GM21786 (cell line): Measurements from ENCODE around the gene SPSB1.
A peak's percentile ranks its signal among the peaks of the same experiment; 100 is the strongest.

Source experiments
- ATAC-seq: cut with Tn5 transposase; IDR thresholded peaks from one replicate; pipeline ENCODE4 v1.9.1; 2021; ENCODE audit not compliant: unreplicated experiment

Gene SPSB1

DNA sequence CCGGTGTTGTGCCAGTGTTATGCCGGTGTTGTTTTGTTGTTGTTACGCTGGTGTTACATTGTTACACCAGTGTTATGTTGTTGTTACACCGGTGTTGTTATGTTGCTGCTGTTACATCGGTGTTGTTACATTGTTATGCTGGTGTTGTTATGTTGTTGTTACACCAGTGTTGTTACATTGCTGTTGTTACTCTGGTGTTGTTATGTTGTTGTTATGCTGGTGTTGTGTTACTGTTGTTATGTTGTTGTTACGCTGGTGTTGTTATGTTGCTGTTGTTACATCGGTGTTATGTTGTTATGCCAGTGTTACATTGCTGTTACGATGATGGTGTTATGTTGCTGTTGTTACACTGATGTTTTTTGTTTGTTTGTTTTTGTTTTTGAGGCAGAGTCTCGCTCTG, 34.1 kb upstream of the SPSB1 start:
- no peak for ATAC-seq

GRCh38 chr1:9260059-9260766, 32.5 kb upstream of the SPSB1 start:
- ATAC-seq, result no peak

DNA sequence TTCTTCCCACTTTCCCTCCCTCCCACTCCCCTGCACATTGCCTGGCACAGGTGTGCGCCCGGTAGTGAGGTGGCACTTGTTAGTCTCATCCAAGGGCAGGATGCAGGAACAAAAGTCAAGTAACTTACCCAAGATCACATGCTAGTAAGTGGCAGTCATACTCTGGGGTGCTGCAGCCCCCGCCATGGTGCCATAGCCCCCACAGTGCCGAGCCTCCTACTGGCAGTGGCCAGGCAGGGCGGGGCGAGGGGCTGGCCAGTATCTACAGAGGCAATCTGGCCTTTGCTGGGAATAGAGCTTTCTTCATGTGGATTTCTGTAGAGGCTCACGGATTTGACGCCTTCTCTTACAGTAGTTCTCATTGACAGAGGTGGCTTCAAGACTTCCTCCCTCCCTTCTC, 31.2 kb upstream of the SPSB1 start:
- no peak for ATAC-seq

DNA sequence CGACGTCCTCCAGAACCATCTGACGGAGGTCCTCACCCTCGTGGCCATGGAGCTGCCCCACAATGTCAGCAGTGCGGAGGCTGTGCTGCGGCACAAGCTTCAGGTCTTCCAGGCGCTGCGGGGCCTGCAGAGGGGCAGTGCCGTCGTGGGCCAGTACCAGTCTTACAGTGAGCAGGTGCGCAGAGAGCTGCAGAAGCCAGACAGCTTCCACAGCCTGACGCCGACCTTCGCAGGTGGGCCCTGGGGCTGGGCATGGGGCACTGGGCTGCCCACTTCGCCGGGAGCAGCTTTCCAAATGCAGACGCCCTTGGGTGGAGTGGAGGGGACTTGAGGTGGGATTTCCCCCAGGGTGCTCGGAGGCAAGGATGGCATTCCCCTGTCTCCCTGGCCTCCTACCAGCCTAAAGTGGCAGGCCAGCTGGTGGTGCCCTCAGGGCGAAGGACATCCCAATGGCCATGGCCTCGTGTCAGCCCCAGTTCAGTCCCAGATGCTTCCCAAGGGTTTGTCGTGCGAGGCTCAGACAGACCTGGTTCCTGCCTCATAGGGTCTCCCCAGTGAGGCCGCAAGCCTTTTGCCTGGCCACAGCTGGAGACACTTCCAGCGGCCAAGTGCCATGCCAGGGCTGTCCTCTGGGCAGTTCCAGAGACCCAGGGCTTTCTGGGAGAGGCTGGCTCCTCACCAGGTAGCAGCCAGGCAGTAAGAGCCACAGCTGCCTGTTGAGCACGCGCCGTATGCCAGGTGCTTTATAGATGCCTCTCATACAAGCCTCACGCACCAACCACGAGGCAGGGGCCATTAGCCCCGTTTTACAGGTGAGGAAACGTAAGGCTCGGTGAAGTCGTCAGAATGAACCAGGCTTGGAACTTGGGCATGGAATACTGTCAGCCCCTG, 30.4 kb upstream of the SPSB1 start:
- no peak for ATAC-seq

DNA sequence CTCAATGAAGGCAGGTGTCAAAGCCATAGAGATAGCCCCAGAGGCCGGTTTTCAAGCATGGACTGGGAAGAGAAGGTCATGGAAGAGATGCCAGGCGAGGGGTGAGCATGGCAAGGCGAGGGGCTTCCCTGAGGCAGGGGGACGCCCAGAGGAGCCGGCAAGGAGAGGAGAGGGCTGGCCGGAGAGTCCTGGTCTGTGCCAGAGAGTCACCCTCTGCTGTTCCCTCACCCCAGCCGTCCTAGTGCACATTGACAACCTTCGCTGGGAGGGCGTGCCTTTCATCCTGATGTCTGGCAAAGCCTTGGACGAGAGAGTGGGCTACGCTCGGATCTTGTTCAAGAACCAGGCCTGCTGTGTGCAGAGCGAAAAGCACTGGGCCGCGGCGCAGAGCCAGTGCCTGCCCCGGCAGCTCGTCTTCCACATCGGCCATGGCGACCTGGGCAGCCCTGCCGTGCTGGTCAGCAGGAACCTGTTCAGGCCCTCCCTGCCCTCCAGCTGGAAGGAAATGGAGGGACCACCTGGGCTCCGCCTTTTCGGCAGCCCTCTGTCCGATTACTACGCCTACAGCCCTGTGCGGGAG, 29.3 kb upstream of the SPSB1 start:
- ATAC-seq, result no peak

- ATAC-seq, result no peak
Observed at GRCh38 chr1:9263984-9264872, 28.5 kb upstream of the SPSB1 start.

GRCh38 chr1:9265037-9265436, 27.7 kb upstream of the SPSB1 start:
- no peak for ATAC-seq

GRCh38 chr1:9265968-9266367, 26.7 kb upstream of the SPSB1 start:
- no peak for ATAC-seq

GRCh38 chr1:9267352-9267686, 25.4 kb upstream of the SPSB1 start:
- no peak for ATAC-seq

- ATAC-seq, result no peak
Observed at GRCh38 chr1:9267827-9268581, 24.7 kb upstream of the SPSB1 start.

- ATAC-seq, result no peak
Observed at GRCh38 chr1:9269078-9269501, 23.6 kb upstream of the SPSB1 start.

GRCh38 chr1:9269721-9270120, 23.0 kb upstream of the SPSB1 start:
- no peak for ATAC-seq

DNA sequence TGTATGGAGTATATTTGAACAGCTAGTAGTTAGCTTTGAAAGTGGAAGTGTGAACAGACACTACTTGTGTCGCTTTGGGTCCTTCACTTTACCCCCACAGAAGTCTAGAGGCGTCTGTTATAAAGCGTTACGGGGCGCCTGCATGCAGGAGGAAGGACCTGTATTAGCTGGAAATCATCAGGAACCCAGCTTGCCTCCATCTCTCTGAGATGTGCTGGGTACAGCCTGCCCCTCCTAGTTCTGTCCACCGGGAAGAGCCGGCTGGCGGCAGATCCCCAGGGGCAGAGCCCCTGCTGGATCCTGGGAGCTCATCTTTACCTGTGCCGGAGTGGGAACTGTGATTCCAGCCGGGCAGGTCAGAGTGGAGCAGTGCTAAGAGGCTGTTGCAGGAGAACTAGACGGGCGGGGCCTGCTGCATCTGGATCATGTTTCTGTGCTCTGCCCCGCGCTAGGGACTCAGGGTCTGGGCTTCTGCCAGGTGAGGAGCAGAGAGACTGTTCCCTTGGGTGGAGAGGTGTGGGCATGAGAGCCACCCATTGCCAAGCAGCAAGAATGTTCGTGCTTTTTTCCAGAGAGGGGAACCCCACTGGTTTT, 22.3 kb upstream of the SPSB1 start:
- no peak for ATAC-seq

DNA sequence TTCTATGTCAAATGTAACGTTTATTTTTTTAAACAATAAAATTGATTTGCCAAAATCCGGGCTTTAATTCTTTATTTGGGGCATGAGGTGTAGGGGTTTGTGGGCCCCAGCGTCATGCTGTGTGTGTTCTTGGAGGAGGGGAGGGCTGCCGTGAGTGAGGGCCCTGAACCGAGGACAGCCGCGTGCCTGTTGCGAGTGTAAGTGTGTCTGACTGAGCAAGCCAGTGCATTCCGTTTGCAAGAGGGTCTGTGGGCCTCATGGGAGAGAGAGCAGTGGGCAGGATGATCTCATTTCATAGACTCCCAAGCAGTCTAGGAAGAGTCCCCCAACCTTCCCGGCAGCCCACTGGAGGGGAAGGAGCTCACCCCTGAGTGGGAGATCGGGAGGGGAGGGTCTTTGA, 21.4 kb upstream of the SPSB1 start:
- ATAC-seq, result no peak

DNA sequence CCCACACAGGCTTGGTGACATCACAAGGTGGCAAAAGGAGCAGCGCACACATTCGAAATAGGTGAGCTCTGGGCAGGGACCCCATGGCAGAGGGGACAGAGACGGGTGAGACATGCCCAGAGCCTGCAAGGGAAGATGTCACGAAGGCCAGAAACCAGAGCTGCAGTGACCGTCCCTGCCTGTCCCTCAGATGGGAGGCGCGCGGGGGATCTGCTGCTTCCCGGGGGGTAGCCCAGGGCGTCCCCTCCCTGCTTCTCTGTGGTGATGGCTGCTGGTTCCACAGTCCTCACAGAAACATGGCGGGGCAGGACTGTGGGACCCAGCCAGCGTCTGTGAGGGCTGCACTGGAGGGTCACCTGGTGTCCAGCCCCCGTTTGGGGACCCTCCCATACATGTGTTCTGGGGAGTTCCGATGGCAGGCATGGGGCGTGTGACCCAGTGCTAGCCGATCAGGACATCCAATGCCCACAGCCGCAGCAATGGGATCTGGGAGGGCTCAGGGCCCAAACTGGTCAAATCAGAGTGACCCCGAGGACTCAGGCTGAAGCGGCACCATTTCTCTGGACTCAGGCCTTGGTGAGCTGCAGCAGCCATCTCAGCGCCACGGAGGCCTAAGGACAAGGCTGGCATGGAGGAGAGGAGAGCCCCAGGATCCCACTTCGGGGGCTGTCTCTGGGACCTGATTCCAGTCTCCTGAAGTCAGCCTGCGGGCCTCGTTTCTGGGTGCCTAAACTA, 20.7 kb upstream of the SPSB1 start:
- no peak for ATAC-seq

DNA sequence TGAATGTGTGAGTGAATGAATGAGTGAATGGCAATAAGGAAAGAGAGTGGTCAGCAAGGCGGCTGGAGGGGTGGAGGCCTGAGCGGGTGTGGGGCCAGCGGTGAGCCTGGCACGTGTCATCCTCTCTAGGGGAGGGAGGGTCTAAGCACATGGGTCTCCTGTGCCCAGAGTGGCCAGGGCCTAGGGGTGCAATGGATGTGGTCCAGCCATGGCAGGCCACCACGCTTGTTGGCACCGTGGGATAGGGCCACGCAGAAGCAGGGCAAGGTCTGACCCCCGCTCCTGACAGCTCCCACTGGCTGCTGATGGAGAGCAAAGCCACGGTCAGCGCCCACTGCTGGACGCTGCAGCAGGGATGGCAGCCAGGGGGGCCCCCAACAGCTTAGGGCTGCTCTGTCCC, 19.5 kb upstream of the SPSB1 start:
- ATAC-seq, result no peak

DNA sequence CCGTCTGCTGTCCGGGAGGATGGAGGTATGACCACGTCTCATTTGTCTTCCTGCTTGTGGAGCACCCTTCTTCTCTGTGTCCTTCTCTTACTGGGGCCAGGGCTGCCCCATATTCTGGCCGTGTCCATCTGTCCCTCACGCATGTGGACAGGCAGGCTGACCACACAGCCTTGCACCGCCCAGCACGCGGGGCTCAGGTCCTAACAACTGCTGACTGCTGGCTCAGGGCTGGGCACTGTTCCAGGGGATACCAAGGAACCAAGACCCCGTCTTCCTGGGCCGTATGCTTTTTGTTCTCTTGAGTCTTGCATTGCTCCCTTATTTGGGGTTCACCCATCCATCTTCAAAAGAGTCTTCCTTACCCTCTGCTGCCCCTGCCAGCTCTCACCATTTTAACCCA, 17.5 kb upstream of the SPSB1 start:
- ATAC-seq, result no peak

DNA sequence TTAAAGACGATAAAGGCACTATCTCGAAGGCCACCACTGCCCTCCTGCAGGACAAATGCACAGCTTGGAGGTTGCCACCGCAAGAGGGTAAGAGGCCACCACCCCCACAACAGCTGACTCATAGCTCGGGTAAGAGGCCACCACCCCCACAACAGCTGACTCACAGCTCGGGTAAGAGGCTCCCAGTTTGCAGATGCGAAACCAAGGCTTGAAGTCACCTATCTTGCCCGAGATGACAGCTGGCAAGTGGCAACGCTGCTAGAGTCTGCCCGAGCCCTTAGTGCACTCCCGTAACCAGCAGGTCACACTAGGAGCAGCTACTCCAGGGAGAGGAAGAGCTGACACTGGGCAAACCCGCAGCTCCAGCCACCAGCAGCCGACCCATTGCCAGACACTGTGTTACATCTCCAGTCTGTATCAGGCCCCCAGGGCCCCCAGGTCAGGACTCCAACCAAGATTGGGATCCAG, 17.1 kb upstream of the SPSB1 start:
- peak; percentile 86 for ATAC-seq

GRCh38 chr1:9278116-9278515, 14.6 kb upstream of the SPSB1 start:
- ATAC-seq, result no peak
